ENCODE results near the gene SETD5.

DNA sequence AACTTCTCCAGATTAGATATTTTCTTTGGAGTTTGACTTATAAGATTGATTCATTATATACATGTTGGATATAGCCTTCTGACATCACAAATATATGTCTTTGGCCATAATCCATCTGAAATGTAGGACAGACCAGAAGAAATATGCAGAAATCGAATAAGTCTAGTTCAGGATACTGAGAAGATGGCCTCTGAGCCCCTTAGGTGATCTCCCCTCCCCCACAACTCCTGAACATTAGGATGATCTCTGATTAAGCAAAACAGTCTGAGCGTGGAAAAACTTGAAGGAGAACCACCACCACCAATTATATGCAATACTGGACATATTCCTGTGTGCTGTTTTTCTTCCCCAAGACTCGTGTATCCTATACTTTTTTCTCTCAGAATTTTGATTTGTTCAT lies 3.2 kb downstream of the SETD5 start:
- TF ChIP-seq, protein P1, sequence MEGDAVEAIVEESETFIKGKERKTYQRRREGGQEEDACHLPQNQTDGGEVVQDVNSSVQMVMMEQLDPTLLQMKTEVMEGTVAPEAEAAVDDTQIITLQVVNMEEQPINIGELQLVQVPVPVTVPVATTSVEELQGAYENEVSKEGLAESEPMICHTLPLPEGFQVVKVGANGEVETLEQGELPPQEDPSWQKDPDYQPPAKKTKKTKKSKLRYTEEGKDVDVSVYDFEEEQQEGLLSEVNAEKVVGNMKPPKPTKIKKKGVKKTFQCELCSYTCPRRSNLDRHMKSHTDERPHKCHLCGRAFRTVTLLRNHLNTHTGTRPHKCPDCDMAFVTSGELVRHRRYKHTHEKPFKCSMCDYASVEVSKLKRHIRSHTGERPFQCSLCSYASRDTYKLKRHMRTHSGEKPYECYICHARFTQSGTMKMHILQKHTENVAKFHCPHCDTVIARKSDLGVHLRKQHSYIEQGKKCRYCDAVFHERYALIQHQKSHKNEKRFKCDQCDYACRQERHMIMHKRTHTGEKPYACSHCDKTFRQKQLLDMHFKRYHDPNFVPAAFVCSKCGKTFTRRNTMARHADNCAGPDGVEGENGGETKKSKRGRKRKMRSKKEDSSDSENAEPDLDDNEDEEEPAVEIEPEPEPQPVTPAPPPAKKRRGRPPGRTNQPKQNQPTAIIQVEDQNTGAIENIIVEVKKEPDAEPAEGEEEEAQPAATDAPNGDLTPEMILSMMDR (IDR thresholded peaks at IDR 0.05; ENCODE audit: borderline replicate concordance, extremely low read depth, low read length, poor library complexity, severe bottlenecking) = no peak
- TF ChIP-seq EZH2 (IDR thresholded peaks at IDR 0.05; ENCODE audit: borderline replicate concordance, low read depth, low read length, severe bottlenecking) = no peak

All from DND-41 (cell line).